Left renal cortex interstitium (tissue), 4 donors: ENCODE data around the gene SETD5. TPM values are rescaled to one million over a fixed set of nuclear protein-coding genes. Genes with fewer than 3 reads are reported as not detected.

Experiments used
- DNase-seq, 4 donors: peaks; one replicate each; pipeline ENCODE4 v3.0.0-alpha.2; 2013; ENCODE audit warnings: low read depth in 4 of 4, low spot score in 2 of 4, missing footprints in 1 of 4
- polyA plus RNA-seq, 4 donors: library from polyadenylated mRNA; unstranded; fragments of 120-200 nt; gene quantifications; one replicate each; pipeline ENCODE4 v1.2.1, GENCODE V29; 2013; ENCODE audit not compliant: insufficient read length in 4 of 4

Gene SETD5
- polyA plus RNA-seq, 4 donors, result 83.0 to 166 (median 129) TPM

DNA sequence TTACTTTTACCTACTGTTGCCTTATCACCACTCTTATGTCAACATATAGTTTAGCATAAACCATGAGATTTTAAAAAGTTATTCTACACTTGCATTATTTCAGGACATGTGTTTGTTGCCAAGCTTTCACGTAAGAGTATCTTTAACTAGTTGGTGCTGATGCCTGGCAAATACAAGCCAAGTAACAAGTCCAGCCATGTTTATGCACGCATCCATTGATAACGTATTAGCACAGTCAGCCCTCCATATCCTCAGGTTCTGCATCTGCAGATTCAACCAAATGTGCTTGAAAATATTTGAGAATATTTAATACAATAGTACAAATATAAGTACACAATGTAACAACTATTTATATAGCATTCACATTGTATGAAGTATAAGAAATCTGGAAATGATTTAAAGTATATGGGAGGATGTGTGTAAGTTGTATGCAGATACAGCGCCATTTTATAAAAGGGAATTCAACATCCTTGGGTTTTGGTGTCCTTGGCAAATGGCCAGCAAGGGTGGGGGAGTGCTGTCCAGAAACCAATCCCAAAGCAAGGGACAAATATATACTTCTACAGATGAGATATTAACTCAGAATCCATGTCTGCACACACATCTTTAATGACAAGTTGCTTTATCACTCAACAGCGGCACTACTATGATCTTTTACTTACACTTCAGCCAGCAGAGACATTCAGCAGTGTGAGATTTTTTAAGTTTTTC, 8.7 kb upstream of the SETD5 start:
- no peak for DNase-seq

DNA sequence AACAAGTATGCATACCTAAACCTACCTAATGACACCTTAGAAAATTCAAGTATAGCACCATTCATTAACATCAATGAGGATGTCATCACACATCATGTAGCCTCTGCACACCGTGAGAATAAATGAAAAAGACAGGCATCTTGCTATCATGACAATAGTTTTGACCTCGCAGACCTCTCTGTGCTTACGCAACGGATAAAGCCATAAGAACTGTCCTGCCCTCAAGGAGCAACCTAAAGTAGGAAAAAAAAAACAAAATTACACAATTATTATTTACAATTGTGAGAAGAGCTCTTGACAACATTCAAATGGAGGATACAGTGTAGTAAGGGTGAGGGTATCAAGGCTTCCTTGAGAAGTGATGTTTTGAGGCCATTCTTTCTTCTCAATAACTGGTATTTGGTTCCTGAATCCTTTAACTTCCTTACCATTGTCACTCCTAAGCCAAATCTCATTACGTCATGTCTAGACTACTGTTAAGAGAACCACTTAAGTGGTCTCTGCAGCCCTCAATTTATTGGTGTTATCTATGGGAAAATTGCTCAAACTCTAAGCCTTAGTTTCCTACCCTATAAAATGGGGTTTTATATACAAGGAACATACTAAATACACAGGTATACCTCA, 7.0 kb upstream of the SETD5 start:
- no peak for DNase-seq

DNA sequence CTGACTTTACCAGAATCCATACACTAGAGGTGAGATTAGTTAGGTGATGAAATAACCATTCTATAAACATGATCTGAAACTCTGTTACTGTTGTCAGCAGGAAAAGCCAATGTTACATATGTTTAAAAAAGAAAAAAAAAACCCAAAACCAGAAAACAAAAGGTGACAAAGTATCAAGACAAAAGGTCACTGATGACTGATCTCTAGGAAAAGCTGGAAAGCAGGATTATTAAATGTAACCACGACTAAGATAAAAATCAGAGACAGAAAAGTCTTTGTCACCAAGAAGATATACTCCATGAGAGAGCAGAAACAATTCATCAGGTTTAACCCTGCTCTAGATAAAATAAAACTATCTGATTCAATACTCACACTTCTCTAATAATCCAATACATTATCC, 5.4 kb upstream of the SETD5 start:
- no peak for DNase-seq

- DNase-seq, result no peak
Observed at GRCh38 chr3:9395570-9396300, 1.7 kb upstream of the SETD5 start.

- DNase-seq, result peak in 2 of 4 donors; percentile 74 to 80
Observed at GRCh38 chr3:9396301-9396631, 1.1 kb upstream of the SETD5 start.

GRCh38 chr3:9396632-9397331, 633 bp upstream of the SETD5 start:
- DNase-seq, result peak; percentile 93 to 97 (median 96)

- peak in 2 of 4 donors; percentile 46 to 65 for DNase-seq
Observed at GRCh38 chr3:9397906-9398699, 688 bp downstream of the SETD5 start.

- peak in 1 of 4 donors; percentile 51 for DNase-seq
Observed at GRCh38 chr3:9398700-9399336, 1.4 kb downstream of the SETD5 start.

GRCh38 chr3:9399337-9399703, 1.9 kb downstream of the SETD5 start:
- no peak for DNase-seq

- peak in 2 of 4 donors; percentile 72 to 77 for DNase-seq
Observed at GRCh38 chr3:9399746-9400145, 2.3 kb downstream of the SETD5 start.

DNA sequence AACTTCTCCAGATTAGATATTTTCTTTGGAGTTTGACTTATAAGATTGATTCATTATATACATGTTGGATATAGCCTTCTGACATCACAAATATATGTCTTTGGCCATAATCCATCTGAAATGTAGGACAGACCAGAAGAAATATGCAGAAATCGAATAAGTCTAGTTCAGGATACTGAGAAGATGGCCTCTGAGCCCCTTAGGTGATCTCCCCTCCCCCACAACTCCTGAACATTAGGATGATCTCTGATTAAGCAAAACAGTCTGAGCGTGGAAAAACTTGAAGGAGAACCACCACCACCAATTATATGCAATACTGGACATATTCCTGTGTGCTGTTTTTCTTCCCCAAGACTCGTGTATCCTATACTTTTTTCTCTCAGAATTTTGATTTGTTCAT, 3.2 kb downstream of the SETD5 start:
- DNase-seq, result no peak

GRCh38 chr3:9401986-9402385, 4.6 kb downstream of the SETD5 start:
- DNase-seq, result no peak

DNA sequence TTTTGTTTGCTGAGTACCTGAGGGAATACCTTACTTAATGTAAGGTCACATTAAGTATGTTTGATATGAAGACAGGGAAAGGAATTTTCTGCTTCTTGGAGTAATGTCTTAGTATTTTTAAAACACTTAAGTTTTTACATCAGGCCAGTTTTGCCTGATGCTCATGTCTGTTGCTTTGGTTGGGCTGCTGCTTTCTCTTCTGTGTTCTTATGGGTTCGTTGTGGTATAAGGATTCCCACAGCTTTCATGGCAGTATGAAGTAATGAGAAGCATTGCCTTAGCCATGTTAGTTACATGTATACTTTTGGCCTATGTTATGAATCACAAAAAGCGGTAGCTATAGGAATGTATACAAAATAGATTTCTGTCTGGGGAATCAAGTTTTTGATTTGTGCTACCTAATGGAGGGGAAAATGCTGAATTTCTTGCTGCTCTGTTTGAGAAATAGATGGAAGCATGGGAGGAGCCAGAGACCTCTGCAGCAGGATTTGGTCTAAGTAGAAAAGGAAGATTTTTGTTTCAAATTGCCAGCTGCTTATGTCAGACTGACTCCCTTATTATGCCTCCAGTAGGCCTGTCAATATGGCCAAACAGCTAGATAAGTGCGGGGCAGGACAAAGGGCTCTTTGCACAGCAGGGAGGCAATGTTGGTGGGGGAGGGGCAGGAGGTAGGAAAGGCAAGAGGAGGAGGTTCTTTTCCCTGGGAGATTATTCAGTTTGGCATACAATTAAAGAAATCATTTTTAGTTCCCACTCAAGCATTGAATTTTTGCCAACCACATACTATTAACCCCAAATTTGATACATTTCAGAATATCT, 5.2 kb downstream of the SETD5 start:
- DNase-seq, result no peak

DNA sequence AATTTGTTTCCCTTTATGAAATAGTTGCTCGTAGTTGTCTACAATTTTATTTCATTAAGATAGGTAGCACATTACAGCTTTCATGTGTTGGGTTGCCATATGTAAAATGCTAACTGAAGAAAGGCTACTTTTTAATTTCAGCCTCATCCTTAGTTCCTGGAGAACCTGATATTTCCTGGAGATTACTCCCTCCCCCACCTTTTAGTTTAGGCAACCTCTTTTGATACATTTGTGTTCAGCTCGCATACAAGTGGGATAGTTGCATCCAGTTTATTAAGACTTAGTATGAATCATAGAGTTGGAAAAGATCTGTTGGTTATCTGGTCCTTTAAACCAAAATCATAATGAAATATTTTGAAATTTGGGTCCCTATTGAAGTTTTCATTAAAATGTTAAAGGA, 6.0 kb downstream of the SETD5 start:
- no peak for DNase-seq

- DNase-seq, result no peak
Observed at GRCh38 chr3:9404680-9405079, 7.3 kb downstream of the SETD5 start.

DNA sequence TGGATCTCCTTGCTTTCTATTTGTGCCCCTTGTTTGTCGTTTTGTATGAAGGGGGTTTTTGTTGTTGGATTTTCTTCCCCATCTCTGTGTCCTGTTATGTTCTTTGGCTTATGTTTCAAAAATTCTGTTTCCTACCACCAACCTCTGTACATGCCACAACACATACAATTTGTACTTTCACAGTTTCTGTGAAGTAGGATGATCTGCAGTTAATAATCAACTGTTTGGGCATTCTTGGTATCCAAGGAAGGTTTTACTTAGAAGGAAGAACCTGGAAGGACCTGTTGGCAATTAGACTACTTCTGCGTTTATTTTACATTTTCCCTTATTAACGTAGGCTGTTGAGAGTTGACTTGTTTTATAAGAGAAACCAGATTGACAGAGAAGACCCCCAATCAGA, 8.3 kb downstream of the SETD5 start:
- no peak for DNase-seq

GRCh38 chr3:9406856-9407626, 9.6 kb downstream of the SETD5 start:
- no peak for DNase-seq

DNA sequence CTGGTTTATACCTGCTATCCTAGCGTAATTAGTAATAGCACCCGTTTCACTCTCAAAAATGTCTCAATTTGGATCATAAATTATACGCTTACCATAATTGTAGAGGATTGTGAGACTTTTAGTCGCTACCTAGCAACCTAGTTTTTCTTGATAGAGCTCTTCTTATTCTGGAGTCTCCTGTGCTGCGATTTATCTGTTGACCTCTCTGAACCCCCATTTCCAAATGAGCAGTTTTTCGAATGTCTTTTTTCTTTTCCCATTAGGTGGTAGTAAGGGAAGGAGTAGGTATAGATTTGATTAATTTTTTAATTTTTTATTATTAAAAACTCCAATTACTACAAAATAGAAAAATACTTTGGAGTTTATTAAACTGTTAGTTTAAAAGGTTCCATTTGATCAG, 10.6 kb downstream of the SETD5 start:
- no peak for DNase-seq
